ENCODE results near the gene ENTHD1. TPM values are rescaled to one million over a fixed set of nuclear protein-coding genes. Genes with fewer than 3 reads are reported as not detected.

The ENTHD1 gene
- total RNA-seq, 1 experiment from 2014 or later = not detected

DNA sequence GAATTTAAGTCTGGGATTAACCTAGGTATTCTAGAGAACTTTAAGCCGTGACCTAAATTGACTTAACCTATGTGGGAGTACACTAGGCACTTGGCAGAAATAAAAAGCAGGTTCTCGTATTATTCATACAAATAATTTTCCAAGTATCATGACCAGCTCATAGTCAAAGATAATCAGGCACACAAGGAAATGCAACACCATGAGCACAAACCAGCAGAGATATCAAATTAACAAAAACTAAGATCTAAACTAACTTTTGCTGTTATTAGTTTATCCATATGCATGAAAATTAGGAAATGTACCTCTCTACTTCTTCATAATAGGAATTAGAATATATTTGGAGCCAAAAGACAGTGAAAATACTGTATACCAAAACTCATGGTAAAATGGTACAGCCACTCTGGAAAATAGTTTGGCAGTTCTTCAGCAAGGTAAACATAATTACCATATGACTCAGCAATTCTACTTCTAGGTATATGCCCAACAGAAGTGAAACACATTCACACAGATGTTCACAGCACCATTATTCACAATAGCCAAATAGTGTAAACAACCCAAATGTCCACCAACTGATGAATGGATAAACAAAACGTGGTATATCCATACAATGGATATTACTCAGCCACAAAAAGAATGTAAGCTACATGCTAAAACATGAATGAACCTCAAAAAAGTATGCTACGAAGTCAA is 154.1 kb downstream of the ENTHD1 start:
- Histone ChIP-seq H3K27ac (ENCODE audit: insufficient read length, low read depth, low read length) (no peak overlapping the region), H3K4ac (ENCODE audit: low read depth, low read length) (no peak overlapping the region), H2BK120ac (ENCODE audit: low read depth, low read length, poor library complexity, severe bottlenecking) (no peak overlapping the region), H3K4me2 (ENCODE audit: insufficient read depth, insufficient read length, low read length) (no peak overlapping the region), H3K23me2 (ENCODE audit: insufficient read length, low read depth, low read length, poor library complexity, severe bottlenecking) (no peaks in the 10 kb centered on the region), H3K79me2 (ENCODE audit: insufficient read depth, low read length) (no peaks in the 10 kb centered on the region), H3K23ac (ENCODE audit: insufficient read length, low read depth, low read length) (no peak overlapping the region), H4K8ac (replicated peaks; ENCODE audit: insufficient read length, low read depth, low read length) (no peak overlapping the region), H2BK15ac (ENCODE audit: low read depth, low read length) (no peak overlapping the region), H2BK20ac (ENCODE audit: low read depth, low read length, poor library complexity, severe bottlenecking) (no peak overlapping the region), H3K79me1 (ENCODE audit: insufficient read depth, low read depth, low read length, poor library complexity, severe bottlenecking) (no peaks in the 10 kb centered on the region), H4K20me1 (ENCODE audit: control insufficient read depth, insufficient read depth, insufficient read length) (no peaks in the 10 kb centered on the region), H3K4me1 (ENCODE audit: insufficient read depth, low read length) (no peaks in the 10 kb centered on the region), H2BK5ac (ENCODE audit: insufficient read length, low read length) (no peak overlapping the region), H3K27me3 (ENCODE audit: insufficient read depth, low read length) (no peaks in the 10 kb centered on the region), H3K9me3 (ENCODE audit: control insufficient read depth, low read depth, low read length) (no peaks in the 10 kb centered on the region), H3K9ac (ENCODE audit: extremely low read depth, insufficient read length, low read length) (no peak overlapping the region), H4K5ac (ENCODE audit: insufficient read length, low read depth, low read length) (no peak overlapping the region), H3T11ph (ENCODE audit: low read length) (no peak overlapping the region), H2AK5ac (ENCODE audit: insufficient read length, low read length) (no peak overlapping the region), H4K91ac (ENCODE audit: insufficient read length, low read depth, low read length) (no peak overlapping the region), H2BK12ac (ENCODE audit: insufficient read length, low read depth, low read length) (no peak overlapping the region), H3K56ac (ENCODE audit: insufficient read length, low read depth, low read length) (no peak overlapping the region), H2AFZ (ENCODE audit: low read length) (no peak overlapping the region), H3K18ac (ENCODE audit: insufficient read length, low read depth, low read length) (no peak overlapping the region), H3K14ac (ENCODE audit: insufficient read depth, low read length) (no peak overlapping the region)
- no CpG with 5 or more reads among the region's 4 CpGs for WGBS (ENCODE audit: extremely low coverage, insufficient read length, low lambda C conversion rate)
- no peak for DNase-seq
- peaks cover 7 to 14% of the 10 kb centered on the region in 2 experiments for H3K4me1 Mint-ChIP-seq
- peaks cover 11% of the 10 kb centered on the region for H3K27me3 Mint-ChIP-seq (ENCODE audit: low read depth)
- H3K27ac Mint-ChIP-seq = no peak overlapping the region
- TF ChIP-seq, protein P1, sequence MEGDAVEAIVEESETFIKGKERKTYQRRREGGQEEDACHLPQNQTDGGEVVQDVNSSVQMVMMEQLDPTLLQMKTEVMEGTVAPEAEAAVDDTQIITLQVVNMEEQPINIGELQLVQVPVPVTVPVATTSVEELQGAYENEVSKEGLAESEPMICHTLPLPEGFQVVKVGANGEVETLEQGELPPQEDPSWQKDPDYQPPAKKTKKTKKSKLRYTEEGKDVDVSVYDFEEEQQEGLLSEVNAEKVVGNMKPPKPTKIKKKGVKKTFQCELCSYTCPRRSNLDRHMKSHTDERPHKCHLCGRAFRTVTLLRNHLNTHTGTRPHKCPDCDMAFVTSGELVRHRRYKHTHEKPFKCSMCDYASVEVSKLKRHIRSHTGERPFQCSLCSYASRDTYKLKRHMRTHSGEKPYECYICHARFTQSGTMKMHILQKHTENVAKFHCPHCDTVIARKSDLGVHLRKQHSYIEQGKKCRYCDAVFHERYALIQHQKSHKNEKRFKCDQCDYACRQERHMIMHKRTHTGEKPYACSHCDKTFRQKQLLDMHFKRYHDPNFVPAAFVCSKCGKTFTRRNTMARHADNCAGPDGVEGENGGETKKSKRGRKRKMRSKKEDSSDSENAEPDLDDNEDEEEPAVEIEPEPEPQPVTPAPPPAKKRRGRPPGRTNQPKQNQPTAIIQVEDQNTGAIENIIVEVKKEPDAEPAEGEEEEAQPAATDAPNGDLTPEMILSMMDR (conservative IDR thresholded peaks at IDR 0.05) = no peak
- no peaks in the 10 kb centered on the region; a peak in 2 of 5 replicates for H3K9me3 Mint-ChIP-seq
- no peak overlapping the region for H3K4me3 Mint-ChIP-seq
- no peaks in the 10 kb centered on the region for H3K36me3 Mint-ChIP-seq (ENCODE audit: insufficient read depth in 1 of 3, low read depth in 3 of 3)
